HepG2 (cell line): Measurements from ENCODE around the gene CIAO3. TPM values are rescaled to one million over a fixed set of nuclear protein-coding genes. Genes with fewer than 3 reads are reported as not detected.

ENCODE experiments used
- CHCHD3 ChIP-seq: sonication (generic); formaldehyde crosslinking; IDR thresholded peaks from 2 replicates; pipeline ENCODE4 v1.8.0; 2022; ENCODE audit warnings: mild to moderate bottlenecking, missing genetic modification reagents, moderate library complexity
- FOXJ3 ChIP-seq: sonication (generic); formaldehyde crosslinking; IDR thresholded peaks from 2 replicates; pipeline ENCODE4 v1.4.0; 2020; ENCODE audit warnings: missing genetic modification reagents, mild to moderate bottlenecking, borderline replicate concordance
- FOXK1 ChIP-seq: sonication (generic); formaldehyde crosslinking; IDR thresholded peaks from 2 replicates; pipeline ENCODE4 v1.4.0; 2020; ENCODE audit warnings: low read depth, missing genetic modification reagents, borderline replicate concordance
- HNRNPH1 ChIP-seq: fragments of 200-400 bp; formaldehyde crosslinking; optimal IDR thresholded peaks from 2 replicates; pipeline ENCODE3; 2017; ENCODE audit warnings: mild to moderate bottlenecking, low read depth, low read length
- IKZF5 ChIP-seq: IDR thresholded peaks from 2 replicates; pipeline ENCODE4 v1.6.1; 2018; ENCODE audit warnings: missing genetic modification reagents, mild to moderate bottlenecking, missing compliant biosample characterization
- LCORL ChIP-seq, 2 experiments: fragments of 450-650 bp in 1 of 2; sonication (generic) in 1 of 2; formaldehyde crosslinking in 1 of 2; IDR thresholded peaks; 2 replicates each; pipeline versions ENCODE4 v1.5.0 to v1.6.1; 2017 to 2020; ENCODE audit warnings: antibody characterized with exemption in 1 of 2, missing genetic modification reagents in 1 of 2
- MXI1 ChIP-seq: IDR thresholded peaks from 3 replicates; pipeline ENCODE4 v1.6.1; 2012; ENCODE audit warnings: low read depth, low read length, inconsistent platforms, borderline replicate concordance
- PHF5A ChIP-seq: IDR thresholded peaks from one replicate; pipeline ENCODE4 v1.6.1; 2018; ENCODE audit warnings: low read depth, missing genetic modification reagents; ENCODE audit not compliant: unreplicated experiment
- RBM22 ChIP-seq: fragments of 200-400 bp; formaldehyde crosslinking; optimal IDR thresholded peaks from 2 replicates; pipeline ENCODE3; 2017; ENCODE audit warnings: mild to moderate bottlenecking, low read length, moderate library complexity
- RNF219 ChIP-seq: sonication (generic); formaldehyde crosslinking; IDR thresholded peaks from 2 replicates; pipeline ENCODE4 v1.5.0; 2020; ENCODE audit warnings: mild to moderate bottlenecking, missing genetic modification reagents
- SETDB1 ChIP-seq: sonication (generic); formaldehyde crosslinking; IDR thresholded peaks from 2 replicates; pipeline ENCODE4 v1.5.1; 2020; ENCODE audit warnings: missing genetic modification reagents, mild to moderate bottlenecking, borderline replicate concordance
- SP2 ChIP-seq: sonication (generic); formaldehyde crosslinking; IDR thresholded peaks from 2 replicates; pipeline ENCODE4 v1.5.1; 2020; ENCODE audit warnings: mild to moderate bottlenecking, missing genetic modification reagents
- SP5 ChIP-seq: IDR thresholded peaks from 2 replicates; pipeline ENCODE4 v1.6.1; 2016; ENCODE audit warnings: low read depth, borderline replicate concordance
- TBL1XR1 ChIP-seq: fragments of 150-350 bp; IDR thresholded peaks from 2 replicates; pipeline ENCODE4 v1.6.1; 2014; ENCODE audit warnings: borderline replicate concordance, low read length; ENCODE audit not compliant: partially characterized antibody
- TEAD2 ChIP-seq: sonication (generic); formaldehyde crosslinking; IDR thresholded peaks from 2 replicates; pipeline ENCODE4 v1.9.0; 2021; ENCODE audit warnings: missing genetic modification reagents
- ZFP41 ChIP-seq: sonication (generic); formaldehyde crosslinking; IDR thresholded peaks from 2 replicates; pipeline ENCODE4 v1.4.0; 2020; ENCODE audit warnings: mild to moderate bottlenecking, missing genetic modification reagents, borderline replicate concordance
- ZNF20 ChIP-seq: sonication (generic); formaldehyde crosslinking; IDR thresholded peaks from 2 replicates; pipeline ENCODE4 v1.4.0; 2020; ENCODE audit warnings: mild to moderate bottlenecking, moderate library complexity, missing genetic modification reagents
- ZNF34 ChIP-seq: sonication (generic); formaldehyde crosslinking; IDR thresholded peaks from 2 replicates; pipeline ENCODE4 v1.4.0; 2020; ENCODE audit warnings: mild to moderate bottlenecking, missing genetic modification reagents, borderline replicate concordance
- ZNF562 ChIP-seq: sonication (generic); formaldehyde crosslinking; IDR thresholded peaks from 2 replicates; pipeline ENCODE4 v1.8.0; 2022; ENCODE audit warnings: missing genetic modification reagents, borderline replicate concordance
- ZNF589 ChIP-seq: sonication (generic); formaldehyde crosslinking; conservative IDR thresholded peaks from 2 replicates; pipeline ENCODE4 v1.8.0; 2022; ENCODE audit warnings: mild to moderate bottlenecking, moderate library complexity, missing genetic modification reagents
- ZNF790 ChIP-seq: sonication (generic); formaldehyde crosslinking; IDR thresholded peaks from 2 replicates; pipeline ENCODE4 v1.8.0; 2022; ENCODE audit warnings: missing genetic modification reagents, mild to moderate bottlenecking, borderline replicate concordance
- ZNF800 ChIP-seq: sonication (generic); formaldehyde crosslinking; IDR thresholded peaks from 2 replicates; pipeline ENCODE4 v1.4.0; 2020; ENCODE audit warnings: missing genetic modification reagents
- ZSCAN21 ChIP-seq: sonication (generic); formaldehyde crosslinking; IDR thresholded peaks from 2 replicates; pipeline ENCODE4 v1.8.0; 2022; ENCODE audit warnings: mild to moderate bottlenecking, missing genetic modification reagents, moderate library complexity, borderline replicate concordance
- ZSCAN25 ChIP-seq: sonication (generic); formaldehyde crosslinking; IDR thresholded peaks from 2 replicates; pipeline ENCODE4 v1.8.0; 2022; ENCODE audit warnings: mild to moderate bottlenecking, missing genetic modification reagents
- polyA plus RNA-seq, 8 experiments: library from polyadenylated mRNA; depleted of rRNA in 3 of 8; stranded (reverse) in 7 of 8; unstranded in 1 of 8; fragments of >200 nt; fragmentation: Illumina TruSeq in 4 of 8; extraction: Trizol in 4 of 8; gene quantifications; 2 replicates each; pipeline versions ENCODE4 v1.2.1 to v1.2.3, GENCODE V29; 2011 to 2016; ENCODE audit warnings: low read depth in 4 of 8, missing spikeins in 1 of 8, mixed read lengths in 1 of 8; ENCODE audit not compliant: insufficient read depth in 1 of 8
- total RNA-seq, 5 experiments: library from RNA; depleted of rRNA; stranded (reverse); fragments of >200 nt; fragmentation: Illumina TruSeq; extraction: Trizol; gene quantifications; 2 replicates each; pipeline ENCODE4 v1.2.3, GENCODE V29; 2016; ENCODE audit warnings: low read depth in 1 of 5

Gene CIAO3
- total and polyA plus RNA-seq, 2 of the 13 experiments (the other 11 are each of a cell fraction or from before 2014, with no cell fraction given): 21.7 to 25.0 TPM

- TF ChIP-seq ZSCAN25: peak; percentile 72; the same call in 1 of the 2 replicates
- no peak for TF ChIP-seq ZNF562
- peak; percentile 58; the same call in 1 of the 3 replicates for TF ChIP-seq MXI1
- no peak for TF ChIP-seq SP2 (CRISPR knock-in tag)
- no peak for TF ChIP-seq TBL1XR1
- no peak for TF ChIP-seq IKZF5 (CRISPR knock-in tag)
- TF ChIP-seq FOXJ3: no peak
- TF ChIP-seq ZFP41 (CRISPR knock-in tag): no peak
- no peak for TF ChIP-seq SP5 (CRISPR knock-in tag)
- TF ChIP-seq ZNF790: peak; percentile 58; the same call in 1 of the 2 replicates
- no peak for TF ChIP-seq RBM22
- no peak for TF ChIP-seq RNF219 (CRISPR knock-in tag)
- peak; percentile 80 for TF ChIP-seq ZSCAN21
- TF ChIP-seq PHF5A: no peak
- TF ChIP-seq ZNF20 (CRISPR knock-in tag): no peak
- 0 out of 2 replicates have a peak, but pooled peaks have one; percentile 62 for TF ChIP-seq TEAD2 (CRISPR knock-in tag)
- TF ChIP-seq ZNF34 (CRISPR knock-in tag): no peak
- peak; percentile 73; the same call in 1 of the 2 replicates for TF ChIP-seq CHCHD3 (CRISPR knock-in tag)
- no peak for TF ChIP-seq HNRNPH1
- no peak for TF ChIP-seq LCORL (IDR thresholded peaks at IDR 0.05)
- TF ChIP-seq LCORL (CRISPR knock-in tag; IDR thresholded peaks at IDR 0.05): no peak
- TF ChIP-seq ZNF589 (CRISPR knock-in tag): 0 out of 2 replicates have a peak, but pooled peaks have one; percentile 66
- TF ChIP-seq SETDB1 (CRISPR knock-in tag): no peak
- no peak for TF ChIP-seq FOXK1 (CRISPR knock-in tag)
- peak; percentile 63; the same call in 1 of the 2 replicates for TF ChIP-seq ZNF800 (CRISPR knock-in tag)
Observed at GRCh38 chr16:700684-701584, 39.9 kb downstream of the CIAO3 start (continued).
